ENCODE results near the gene PRSS48.

Gene PRSS48

DNA sequence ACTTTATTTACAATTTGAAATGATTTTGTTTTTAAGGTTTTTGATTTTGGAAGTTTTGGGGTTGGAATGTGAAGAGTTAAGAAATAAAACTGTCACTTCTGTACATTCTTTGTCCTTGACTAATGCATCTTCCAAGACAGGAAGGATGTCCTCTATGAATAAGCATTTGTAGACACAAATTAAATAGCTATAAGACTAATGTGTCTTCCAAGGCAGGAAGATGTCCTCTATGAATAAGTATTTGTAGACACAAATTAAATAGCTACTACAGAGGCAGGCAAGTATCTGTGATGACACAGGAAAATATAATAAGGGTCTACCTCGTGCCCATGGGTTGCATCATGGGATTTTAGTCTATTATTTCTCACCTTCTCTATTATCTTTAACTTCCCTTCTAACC lies 14.5 kb downstream of the PRSS48 start:
- H3K4me3 ChIP-seq (replicated peaks; ENCODE audit: low read depth, low read length), result no peak overlapping the region
- no peak for DNase-seq (ENCODE audit: low read depth)
- no peak for TF ChIP-seq CTCF (IDR thresholded peaks at IDR 0.05; ENCODE audit: low read length, missing control alignments)

- no peak for TF ChIP-seq CTCF (IDR thresholded peaks at IDR 0.05; ENCODE audit: low read length, missing control alignments)
- DNase-seq (ENCODE audit: low read depth), result no peak
- H3K4me3 ChIP-seq (replicated peaks; ENCODE audit: low read depth, low read length), result no peak overlapping the region
Measured at GRCh38 chr4:151292038-151292437, 15.1 kb downstream of the PRSS48 start.

DNA sequence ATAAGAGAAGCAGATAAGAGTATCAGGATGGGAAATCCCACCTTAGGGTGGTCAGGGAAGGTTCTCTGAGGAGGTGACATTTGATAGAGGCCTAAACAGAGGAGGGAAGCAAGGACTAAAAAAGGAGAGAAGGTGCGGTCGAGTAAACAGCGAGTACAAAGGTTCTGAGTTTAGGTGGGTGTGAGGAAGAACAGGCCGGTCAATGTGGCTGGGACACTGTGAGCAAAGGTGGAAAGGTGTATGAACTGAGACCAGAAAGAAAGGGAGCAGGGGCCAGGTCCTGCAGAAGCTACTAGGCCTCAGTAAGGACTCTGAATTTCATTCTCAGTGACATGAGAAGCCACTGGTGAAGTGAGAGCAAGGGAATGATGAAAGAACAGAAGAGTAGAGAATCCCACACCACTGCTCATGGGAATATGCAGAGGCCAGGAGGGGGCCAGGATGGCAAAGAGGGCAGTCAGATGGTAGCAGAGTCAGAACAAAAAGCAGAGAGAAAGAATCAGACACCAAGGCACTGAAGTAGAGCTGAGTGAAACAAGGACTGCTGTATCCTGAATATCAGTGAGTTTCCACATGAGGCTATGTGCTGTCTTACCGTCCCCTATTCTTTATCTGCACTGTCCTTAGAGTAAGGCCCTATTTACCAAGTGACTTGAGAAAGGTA lies 18.0 kb downstream of the PRSS48 start:
- no peak for DNase-seq (ENCODE audit: low read depth)
- H3K4me3 ChIP-seq (replicated peaks; ENCODE audit: low read depth, low read length), result no peak overlapping the region
- no peak for TF ChIP-seq CTCF (IDR thresholded peaks at IDR 0.05; ENCODE audit: low read length, missing control alignments)

GRCh38 chr4:151296227-151296626 lies 19.3 kb downstream of the PRSS48 start:
- no peak for DNase-seq (ENCODE audit: low read depth)
- H3K4me3 ChIP-seq (replicated peaks; ENCODE audit: low read depth, low read length), result no peak overlapping the region
- no peak for TF ChIP-seq CTCF (IDR thresholded peaks at IDR 0.05; ENCODE audit: low read length, missing control alignments)

GRCh38 chr4:151297170-151297569 lies 20.2 kb downstream of the PRSS48 start:
- H3K4me3 ChIP-seq (replicated peaks; ENCODE audit: low read depth, low read length), result no peak overlapping the region
- no peak for DNase-seq (ENCODE audit: low read depth)
- no peak for TF ChIP-seq CTCF (IDR thresholded peaks at IDR 0.05; ENCODE audit: low read length, missing control alignments)

GRCh38 chr4:151302432-151302831 lies 25.5 kb downstream of the PRSS48 start:
- no peak overlapping the region for H3K4me3 ChIP-seq (replicated peaks; ENCODE audit: low read depth, low read length)
- peak; percentile 48 for DNase-seq (ENCODE audit: low read depth)
- TF ChIP-seq CTCF (IDR thresholded peaks at IDR 0.05; ENCODE audit: low read length, missing control alignments), result no peak

GRCh38 chr4:151304226-151304625 lies 27.3 kb downstream of the PRSS48 start:
- TF ChIP-seq CTCF (IDR thresholded peaks at IDR 0.05; ENCODE audit: low read length, missing control alignments), result no peak
- no peak overlapping the region for H3K4me3 ChIP-seq (replicated peaks; ENCODE audit: low read depth, low read length)
- DNase-seq (ENCODE audit: low read depth), result no peak
